Smooth muscle cell (in vitro differentiated cells): ENCODE measurements around the gene RSU1. TPM values are rescaled to one million over a fixed set of nuclear protein-coding genes. Genes with fewer than 3 reads are reported as not detected.
A peak's percentile ranks its signal among the peaks of the same experiment; 100 is the strongest.

ENCODE experiments used
- DNase-seq: peaks from one replicate; lab custom pipeline; 2025; ENCODE audit not compliant: unreplicated experiment; lab: John Stamatoyannopoulos, UW
- H2AFZ ChIP-seq: fragments of 200-600 bp; sonication (generic); 2 replicates; pipeline ENCODE4 v1.6.0; 2016; ENCODE audit warnings: antibody characterized with exemption, low read depth, mild to moderate bottlenecking
- H3F3A ChIP-seq: fragments of 200-600 bp; sonication (generic); 2 replicates; pipeline ENCODE4 v1.6.0; 2017; ENCODE audit warnings: antibody characterized with exemption, low read depth
- H3K27ac ChIP-seq: fragments of 200-600 bp; sonication (generic); 2 replicates; pipeline ENCODE4 v1.5.1; 2016; ENCODE audit warnings: low read depth, mild to moderate bottlenecking
- H3K27me3 ChIP-seq: fragments of 200-600 bp; sonication (generic); 2 replicates; pipeline ENCODE4 v1.6.1; 2016; ENCODE audit warnings: low read depth, mild to moderate bottlenecking
- H3K36me3 ChIP-seq: fragments of 200-600 bp; sonication (generic); 2 replicates; pipeline ENCODE4 v1.5.1; 2016; ENCODE audit warnings: low read depth
- H3K4me1 ChIP-seq: fragments of 200-600 bp; sonication (generic); 2 replicates; pipeline ENCODE4 v1.5.1; 2016; ENCODE audit warnings: low read depth
- H3K4me2 ChIP-seq: fragments of 200-600 bp; sonication (generic); 2 replicates; pipeline ENCODE4 v1.6.0; 2016; ENCODE audit warnings: mild to moderate bottlenecking
- H3K4me3 ChIP-seq: fragments of 200-600 bp; sonication (generic); 2 replicates; pipeline ENCODE4 v1.5.1; 2016; ENCODE audit warnings: mild to moderate bottlenecking
- H3K79me2 ChIP-seq: fragments of 200-600 bp; sonication (generic); 2 replicates; pipeline ENCODE4 v1.6.0; 2016; ENCODE audit warnings: low read depth, mild to moderate bottlenecking
- H3K9ac ChIP-seq: fragments of 200-600 bp; sonication (generic); 2 replicates; pipeline ENCODE4 v1.6.0; 2016; ENCODE audit warnings: low read depth
- H3K9me3 ChIP-seq: fragments of 200-600 bp; sonication (generic); replicated peaks from 2 replicates; pipeline ENCODE4 v1.5.1; 2016; ENCODE audit warnings: low read depth
- H4K20me1 ChIP-seq: fragments of 200-600 bp; sonication (generic); 2 replicates; pipeline ENCODE4 v1.6.0; 2016; ENCODE audit warnings: low read depth
- CTCF ChIP-seq: fragments of 200-600 bp; sonication (generic); IDR thresholded peaks from 2 replicates; pipeline ENCODE4 v1.5.1; 2017; ENCODE audit warnings: borderline replicate concordance, mild to moderate bottlenecking, antibody characterized with exemption; ENCODE audit not compliant: insufficient read depth, poor library complexity, severe bottlenecking
- WGBS: methylation state at CpG from one replicate; pipeline ENCODE4 v1.1.7; 2016; ENCODE audit warnings: low lambda C conversion rate; 5-methylcytosine and 5-hydroxymethylcytosine counted together
- polyA plus RNA-seq: library from polyadenylated mRNA; unstranded; fragments of >200 nt; fragmentation: Nextera tagmentation; extraction: Ambion mirVana; gene quantifications from 2 replicates; pipeline ENCODE4 v1.2.1, GENCODE V29; 2016
- total RNA-seq: library from RNA; depleted of rRNA; stranded (reverse); fragments of >200 nt; gene quantifications from 2 replicates; pipeline ENCODE4 v1.2.3, GENCODE V29; 2014

RSU1 gene
- total and polyA plus RNA-seq, 2 experiments from 2014 or later = 110 to 128 TPM

DNA sequence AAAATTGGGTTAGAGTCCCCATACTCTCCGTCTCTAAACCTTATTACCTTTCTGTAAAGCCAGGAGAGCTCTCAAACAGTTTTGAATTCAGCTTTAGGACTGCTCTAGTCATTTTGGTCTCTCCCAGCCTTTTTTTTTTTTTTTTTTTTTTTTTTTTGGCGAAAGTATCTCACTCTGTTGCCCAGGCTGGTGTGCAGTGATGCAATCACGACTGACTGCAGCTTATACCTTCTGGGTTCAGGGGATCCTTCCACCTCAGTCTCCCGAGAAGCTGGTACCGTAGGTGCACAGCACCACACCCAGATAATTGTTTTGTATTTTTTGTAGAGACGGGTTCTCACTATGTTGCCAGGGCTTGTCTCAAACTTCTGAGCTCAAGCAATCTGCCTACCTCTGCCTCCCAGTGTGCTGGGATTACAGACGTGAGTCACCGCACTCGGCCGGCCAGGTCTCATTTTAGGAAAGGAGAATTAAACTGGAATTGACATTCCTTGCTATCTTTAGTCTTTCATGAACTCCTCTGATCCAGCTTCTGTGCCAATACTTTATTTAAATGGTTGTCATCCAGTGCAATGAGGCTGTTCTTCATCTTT is 31.4 kb upstream of the RSU1 start:
- H3K27me3 ChIP-seq = no peaks in the 10 kb centered on the region
- no peak overlapping the region for H2AFZ ChIP-seq
- H3K4me1 ChIP-seq = peaks cover 9% of the 10 kb centered on the region
- H3K9me3 ChIP-seq = no peaks in the 10 kb centered on the region
- DNase-seq = no peak
- no peaks in the 10 kb centered on the region for H3K79me2 ChIP-seq
- H3K4me2 ChIP-seq = no peak overlapping the region
- no peak for TF ChIP-seq CTCF
- H4K20me1 ChIP-seq = no peaks in the 10 kb centered on the region
- H3F3A ChIP-seq = peaks cover 6% of the 10 kb centered on the region
- no peak overlapping the region for H3K4me3 ChIP-seq
- H3K36me3 ChIP-seq = no peaks in the 10 kb centered on the region
- peak overlapping the region; percentile 17 for H3K27ac ChIP-seq
- H3K9ac ChIP-seq = no peak overlapping the region
- 66% methylated on average over 10 of the region's 10 CpGs for WGBS

GRCh38 chr10:16847644-16848043 is 30.4 kb upstream of the RSU1 start:
- no peak for DNase-seq
- no peak for TF ChIP-seq CTCF
- Histone ChIP-seq H3K9ac (no peak overlapping the region), H3K36me3 (no peaks in the 10 kb centered on the region), H4K20me1 (no peaks in the 10 kb centered on the region), H3K9me3 (no peaks in the 10 kb centered on the region), H3K4me1 (peaks cover 9% of the 10 kb centered on the region), H3F3A (peaks cover 6% of the 10 kb centered on the region), H3K27me3 (no peaks in the 10 kb centered on the region), H3K4me2 (no peak overlapping the region), H2AFZ (no peak overlapping the region), H3K79me2 (no peaks in the 10 kb centered on the region), H3K27ac (no peak overlapping the region), H3K4me3 (no peak overlapping the region)
- WGBS = 84% methylated on average over 6 of the region's 6 CpGs

DNA sequence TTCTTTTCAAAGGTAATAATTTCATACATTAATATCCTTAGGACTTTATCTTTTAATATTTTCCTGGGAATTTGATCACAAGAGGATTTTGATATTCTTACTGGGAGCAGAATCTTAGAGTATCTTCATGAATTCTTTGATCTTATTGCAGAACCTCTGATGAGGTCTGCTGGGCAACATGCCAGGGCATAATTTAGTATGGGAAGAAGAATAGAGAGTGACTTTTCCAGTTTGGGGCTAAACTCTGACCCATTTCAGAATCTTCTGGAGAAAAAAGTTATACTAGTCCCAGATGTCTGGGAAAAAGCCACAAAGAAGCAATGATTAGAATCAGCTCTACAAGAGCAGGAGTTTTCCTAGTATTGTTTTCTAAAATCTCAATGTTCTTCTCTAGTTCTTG is 28.0 kb upstream of the RSU1 start:
- Histone ChIP-seq H3K79me2 (no peaks in the 10 kb centered on the region), H3K4me1 (peaks cover 9% of the 10 kb centered on the region), H4K20me1 (no peaks in the 10 kb centered on the region), H3F3A (peaks cover 6% of the 10 kb centered on the region), H3K9me3 (no peaks in the 10 kb centered on the region), H3K9ac (no peak overlapping the region), H3K4me3 (no peak overlapping the region), H3K27ac (peak overlapping the region; percentile 36), H2AFZ (no peak overlapping the region), H3K27me3 (no peaks in the 10 kb centered on the region), H3K4me2 (peak overlapping the region; percentile 8), H3K36me3 (no peaks in the 10 kb centered on the region)
- DNase-seq = no peak
- no peak for TF ChIP-seq CTCF

DNA sequence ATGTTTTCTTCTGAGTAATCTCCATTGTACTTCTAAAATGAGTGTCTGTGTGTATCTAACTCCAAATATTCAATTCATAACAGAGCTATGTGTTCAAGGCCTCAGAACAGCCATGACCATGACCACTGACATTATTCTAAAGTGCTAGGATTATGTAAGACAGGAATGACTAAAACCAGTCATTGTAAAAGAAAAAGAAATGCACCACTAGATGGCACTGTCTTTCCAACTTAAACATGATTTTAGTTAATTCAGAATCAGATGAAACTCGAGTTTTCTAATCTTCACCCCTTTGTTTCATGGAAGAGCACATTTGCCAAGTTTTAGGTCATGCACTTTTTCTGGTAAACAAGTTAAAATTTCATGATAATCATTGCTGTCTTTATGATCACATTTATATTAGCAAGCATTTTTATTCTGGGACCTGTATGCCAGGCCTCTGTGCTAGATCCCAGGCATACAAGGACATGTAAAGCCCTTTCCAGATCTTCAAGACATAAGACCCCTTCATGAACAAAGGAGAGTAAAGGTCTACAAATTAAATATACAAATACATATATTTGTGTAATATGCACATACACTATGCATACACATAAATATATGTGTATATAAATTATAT is 26.1 kb upstream of the RSU1 start:
- no peak overlapping the region for H3K4me3 ChIP-seq
- no peak overlapping the region for H3K4me2 ChIP-seq
- no peaks in the 10 kb centered on the region for H3K36me3 ChIP-seq
- H3K9me3 ChIP-seq = no peaks in the 10 kb centered on the region
- 5% methylated on average over 1 of the region's 1 CpG for WGBS
- H3K4me1 ChIP-seq = peaks cover 9% of the 10 kb centered on the region
- DNase-seq = no peak
- H3K27ac ChIP-seq = no peak overlapping the region
- no peaks in the 10 kb centered on the region for H4K20me1 ChIP-seq
- H2AFZ ChIP-seq = no peak overlapping the region
- peak; percentile 69 for TF ChIP-seq CTCF
- no peaks in the 10 kb centered on the region for H3K79me2 ChIP-seq
- H3K9ac ChIP-seq = no peak overlapping the region
- no peaks in the 10 kb centered on the region for H3K27me3 ChIP-seq
- H3F3A ChIP-seq = peaks cover 6% of the 10 kb centered on the region
